HUES6 (cell line): ENCODE results near the gene AEBP2.

Experiments used
- H3K27ac ChIP-seq: 2 replicates; pipeline ENCODE4 v1.7.0; 2013; ENCODE audit warnings: low read depth, mild to moderate bottlenecking, low read length, inconsistent platforms
- H3K27me3 ChIP-seq: 2 replicates; pipeline ENCODE4 v1.6.1; 2013; ENCODE audit warnings: low read length; ENCODE audit not compliant: control insufficient read depth, insufficient read depth
- H3K36me3 ChIP-seq: 2 replicates; pipeline ENCODE4 v1.6.1; 2013; ENCODE audit warnings: low read length; ENCODE audit not compliant: control insufficient read depth, insufficient read depth
- H3K4me1 ChIP-seq: 2 replicates; pipeline ENCODE4 v1.6.1; 2013; ENCODE audit warnings: low read length; ENCODE audit not compliant: control insufficient read depth, insufficient read depth
- H3K4me3 ChIP-seq: 2 replicates; pipeline ENCODE4 v1.5.1; 2013; ENCODE audit warnings: low read depth, low read length
- H3K9ac ChIP-seq: one replicate; pipeline ENCODE4 v1.6.1; 2013; ENCODE audit warnings: mild to moderate bottlenecking, low read length
- H3K9me3 ChIP-seq: 2 replicates; pipeline ENCODE4 v1.6.1; 2013; ENCODE audit warnings: low read depth, low read length; ENCODE audit not compliant: control insufficient read depth, insufficient read depth

AEBP2 gene

GRCh38 chr12:19440019-19440858, 947 bp downstream of the AEBP2 start:
- H3K9me3 ChIP-seq = no peaks in the 10 kb centered on the region
- H3K36me3 ChIP-seq = peaks cover 21% of the 10 kb centered on the region
- H3K4me1 ChIP-seq = peaks cover 20% of the 10 kb centered on the region
- no peaks in the 10 kb centered on the region for H3K27me3 ChIP-seq
- H3K4me3 ChIP-seq = peak overlapping the region; percentile 92
- H3K27ac ChIP-seq = peak overlapping the region; percentile 92
- H3K9ac ChIP-seq = peak overlapping the region; percentile 97

- Histone ChIP-seq H3K4me1 (peaks cover 17% of the 10 kb centered on the region), H3K9ac (peak overlapping the region; percentile 97), H3K9me3 (no peaks in the 10 kb centered on the region), H3K27me3 (no peaks in the 10 kb centered on the region), H3K4me3 (peak overlapping the region; percentile 92), H3K36me3 (peaks cover 21% of the 10 kb centered on the region), H3K27ac (peak overlapping the region; percentile 92; the same call in 1 of the 2 replicates)
Observed at GRCh38 chr12:19440916-19441315, 1.6 kb downstream of the AEBP2 start.

GRCh38 chr12:19443585-19443984, 4.3 kb downstream of the AEBP2 start:
- Histone ChIP-seq H3K4me1 (peaks cover 21% of the 10 kb centered on the region), H3K4me3 (0 out of 2 replicates have a peak overlapping the region, but pooled peaks have one; percentile 14), H3K27ac (no peak overlapping the region), H3K9me3 (no peaks in the 10 kb centered on the region), H3K27me3 (no peaks in the 10 kb centered on the region), H3K9ac (no peak overlapping the region), H3K36me3 (peaks cover 26% of the 10 kb centered on the region)

GRCh38 chr12:19444097-19444496, 4.8 kb downstream of the AEBP2 start:
- Histone ChIP-seq H3K9me3 (no peaks in the 10 kb centered on the region), H3K4me1 (peaks cover 17% of the 10 kb centered on the region), H3K36me3 (peaks cover 26% of the 10 kb centered on the region), H3K4me3 (peak overlapping the region; percentile 27), H3K27me3 (no peaks in the 10 kb centered on the region), H3K27ac (no peak overlapping the region), H3K9ac (no peak overlapping the region)

DNA sequence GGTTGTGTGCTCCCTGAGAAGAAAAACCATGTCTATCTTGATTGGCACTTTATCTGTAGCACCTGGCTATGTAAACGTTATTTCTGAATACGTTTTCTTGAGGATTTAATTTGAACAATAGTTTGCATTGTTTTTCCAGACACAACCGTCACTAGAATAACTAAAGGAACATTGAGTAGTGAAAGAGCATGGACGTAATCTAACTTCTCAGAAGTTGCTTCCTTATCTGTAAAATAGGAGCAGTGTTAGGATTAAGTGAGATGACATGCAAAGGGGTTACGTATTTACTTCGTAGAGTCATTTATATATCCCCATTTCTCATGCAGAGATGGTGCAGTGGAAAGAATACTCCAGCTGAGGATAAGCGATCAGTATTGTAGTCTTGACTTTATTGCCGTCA, 8.1 kb downstream of the AEBP2 start:
- no peak overlapping the region for H3K4me3 ChIP-seq
- no peaks in the 10 kb centered on the region for H3K27me3 ChIP-seq
- H3K27ac ChIP-seq = no peak overlapping the region
- peaks cover 17% of the 10 kb centered on the region for H3K4me1 ChIP-seq
- H3K36me3 ChIP-seq = peaks cover 21% of the 10 kb centered on the region
- H3K9ac ChIP-seq = no peak overlapping the region
- no peaks in the 10 kb centered on the region for H3K9me3 ChIP-seq

- no peak overlapping the region for H3K27ac ChIP-seq
Observed at GRCh38 chr12:19449814-19450213, 10.5 kb downstream of the AEBP2 start.

GRCh38 chr12:19450362-19450761, 11.1 kb downstream of the AEBP2 start:
- H3K4me3 ChIP-seq = no peak overlapping the region
- peaks cover 15% of the 10 kb centered on the region for H3K4me1 ChIP-seq
- H3K36me3 ChIP-seq = peaks cover 15% of the 10 kb centered on the region; the same call in 1 of the 2 replicates
- no peak overlapping the region for H3K9ac ChIP-seq
- no peaks in the 10 kb centered on the region for H3K27me3 ChIP-seq
- H3K9me3 ChIP-seq = no peaks in the 10 kb centered on the region
- H3K27ac ChIP-seq = no peak overlapping the region

More at GRCh38 chr12:19449814-19450213, 10.5 kb downstream of the AEBP2 start:
- H3K27me3 ChIP-seq = no peaks in the 10 kb centered on the region
- H3K4me3 ChIP-seq = no peak overlapping the region
- H3K36me3 ChIP-seq = peaks cover 17% of the 10 kb centered on the region; the same call in 1 of the 2 replicates
- H3K9ac ChIP-seq = no peak overlapping the region
- H3K4me1 ChIP-seq = peaks cover 15% of the 10 kb centered on the region
- H3K9me3 ChIP-seq = no peaks in the 10 kb centered on the region

- Histone ChIP-seq H3K36me3 (peaks cover 19% of the 10 kb centered on the region), H3K4me3 (no peak overlapping the region), H3K27me3 (no peaks in the 10 kb centered on the region), H3K9ac (no peak overlapping the region), H3K9me3 (no peaks in the 10 kb centered on the region), H3K27ac (no peak overlapping the region), H3K4me1 (peaks cover 15% of the 10 kb centered on the region)
Observed at GRCh38 chr12:19451196-19451595, 11.9 kb downstream of the AEBP2 start.

- Histone ChIP-seq H3K27ac (no peak overlapping the region), H3K4me1 (peaks cover 15% of the 10 kb centered on the region), H3K36me3 (peaks cover 26% of the 10 kb centered on the region), H3K9ac (no peak overlapping the region), H3K27me3 (no peaks in the 10 kb centered on the region), H3K4me3 (no peak overlapping the region), H3K9me3 (no peaks in the 10 kb centered on the region)
Observed at GRCh38 chr12:19453961-19454360, 14.7 kb downstream of the AEBP2 start.

- Histone ChIP-seq H3K9me3 (no peaks in the 10 kb centered on the region), H3K27ac (no peak overlapping the region), H3K4me1 (peaks cover 15% of the 10 kb centered on the region), H3K9ac (no peak overlapping the region), H3K36me3 (peaks cover 26% of the 10 kb centered on the region), H3K27me3 (no peaks in the 10 kb centered on the region), H3K4me3 (no peak overlapping the region)
Observed at GRCh38 chr12:19454837-19455236, 15.5 kb downstream of the AEBP2 start.

GRCh38 chr12:19456176-19456575, 16.9 kb downstream of the AEBP2 start:
- peaks cover 26% of the 10 kb centered on the region for H3K36me3 ChIP-seq
- H3K27me3 ChIP-seq = no peaks in the 10 kb centered on the region
- no peak overlapping the region for H3K27ac ChIP-seq

More at GRCh38 chr12:19456176-19456575, 16.9 kb downstream of the AEBP2 start:
- no peak overlapping the region for H3K4me3 ChIP-seq
- no peaks in the 10 kb centered on the region for H3K9me3 ChIP-seq
- H3K9ac ChIP-seq = no peak overlapping the region
- peaks cover 15% of the 10 kb centered on the region for H3K4me1 ChIP-seq
